MM.1S (cell line): ENCODE data around the gene C7.

ENCODE experiments used
- DNase-seq: peaks from one replicate; pipeline ENCODE4 v3.0.0-alpha.2; 2015
- H2AFZ ChIP-seq: fragments of 300-600 bp; sonication (generic); 2 replicates; pipeline ENCODE4 v1.6.0; 2016; ENCODE audit warnings: antibody characterized with exemption, low read length
- H3F3A ChIP-seq: fragments of 300-600 bp; sonication (generic); 2 replicates; pipeline ENCODE4 v1.6.1; 2016; ENCODE audit warnings: mild to moderate bottlenecking, antibody characterized with exemption, low read length, moderate library complexity, mixed read lengths; ENCODE audit not compliant: insufficient read depth
- H3K27ac ChIP-seq: fragments of 300-600 bp; sonication (generic); 2 replicates; pipeline ENCODE4 v1.5.1; 2016; ENCODE audit warnings: mild to moderate bottlenecking, low read length
- H3K27me3 ChIP-seq: fragments of 300-600 bp; sonication (generic); replicated peaks from 2 replicates; pipeline ENCODE4 v1.6.0; 2016; ENCODE audit warnings: low read length; ENCODE audit not compliant: insufficient read depth
- H3K36me3 ChIP-seq: fragments of 300-600 bp; sonication (generic); replicated peaks from 2 replicates; pipeline ENCODE4 v1.6.1; 2016; ENCODE audit warnings: mild to moderate bottlenecking, low read length, mixed read lengths; ENCODE audit not compliant: insufficient read depth
- H3K4me1 ChIP-seq: fragments of 300-600 bp; sonication (generic); 2 replicates; pipeline ENCODE4 v1.6.1; 2016; ENCODE audit warnings: low read length, mixed read lengths
- H3K4me2 ChIP-seq: fragments of 300-600 bp; sonication (generic); 2 replicates; pipeline ENCODE4 v1.6.0; 2016; ENCODE audit warnings: low read depth, low read length
- H3K4me3 ChIP-seq: fragments of 300-600 bp; sonication (generic); 2 replicates; pipeline ENCODE4 v1.5.1; 2016; ENCODE audit warnings: low read length, mixed read lengths
- H3K79me2 ChIP-seq: fragments of 300-600 bp; sonication (generic); 2 replicates; pipeline ENCODE4 v1.6.1; 2016; ENCODE audit warnings: mixed run types, low read length, mixed read lengths
- H3K9ac ChIP-seq: fragments of 300-600 bp; sonication (generic); 2 replicates; pipeline ENCODE4 v1.6.1; 2016; ENCODE audit warnings: low read length, mixed read lengths
- H3K9me2 ChIP-seq: fragments of 300-600 bp; sonication (generic); replicated peaks from 2 replicates; pipeline ENCODE4 v1.6.1; 2016; ENCODE audit warnings: mild to moderate bottlenecking, low read length, mixed read lengths; ENCODE audit not compliant: insufficient read depth
- H3K9me3 ChIP-seq: fragments of 300-600 bp; sonication (generic); replicated peaks from 2 replicates; pipeline ENCODE4 v1.6.1; 2016; ENCODE audit warnings: mild to moderate bottlenecking, low read length, mixed read lengths; ENCODE audit not compliant: insufficient read depth
- H4K20me1 ChIP-seq: fragments of 300-600 bp; sonication (generic); 2 replicates; pipeline ENCODE4 v1.6.1; 2016; ENCODE audit warnings: mild to moderate bottlenecking, low read length, moderate library complexity, mixed read lengths; ENCODE audit not compliant: insufficient read depth
- EZH2 ChIP-seq: fragments of 300-600 bp; sonication (generic); optimal IDR thresholded peaks from 2 replicates; pipeline ENCODE3; 2017; ENCODE audit warnings: low read depth, mild to moderate bottlenecking, antibody characterized with exemption, low read length, mixed read lengths
- EZH2phosphoT487 ChIP-seq: fragments of 300-600 bp; sonication (generic); IDR thresholded peaks from 2 replicates; pipeline ENCODE4 v1.6.1; 2018; ENCODE audit warnings: antibody characterized with exemption, low read length
- TF ChIP-seq, protein P1 (sequence below): fragments of 300-600 bp; sonication (generic); IDR thresholded peaks from 2 replicates; pipeline ENCODE4 v1.5.1; 2016; ENCODE audit warnings: antibody characterized with exemption, low read length, mixed read lengths

Gene C7

DNA sequence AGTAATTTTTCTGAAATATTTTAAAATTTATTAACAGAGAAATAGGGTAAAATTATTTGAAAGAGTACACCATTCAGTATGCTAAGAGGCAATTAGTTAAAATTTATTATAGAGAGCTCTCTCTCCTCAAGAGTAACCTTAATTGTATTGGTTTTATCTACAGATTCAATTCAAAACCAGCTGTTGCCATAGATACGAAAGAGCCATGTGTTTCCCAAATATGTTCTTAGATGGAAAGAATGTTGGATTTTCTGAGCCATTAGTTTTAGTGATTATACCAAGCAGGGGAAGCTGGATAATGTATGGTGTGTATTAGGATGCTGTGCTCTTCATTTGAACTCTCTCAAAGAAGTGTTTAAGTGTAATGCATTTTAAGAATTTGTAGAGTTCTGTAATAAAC, 27.8 kb downstream of the C7 start:
- Histone ChIP-seq H3K4me2 (no peak overlapping the region), H3K27ac (no peak overlapping the region), H3K9me3 (no peaks in the 10 kb centered on the region), H3K9ac (no peak overlapping the region), H3K27me3 (no peaks in the 10 kb centered on the region), H3K36me3 (no peaks in the 10 kb centered on the region), H3K9me2 (no peaks in the 10 kb centered on the region), H3F3A (no peaks in the 10 kb centered on the region), H4K20me1 (no peaks in the 10 kb centered on the region), H2AFZ (no peak overlapping the region), H3K4me3 (no peak overlapping the region), H3K4me1 (no peaks in the 10 kb centered on the region), H3K79me2 (no peaks in the 10 kb centered on the region)
- TF ChIP-seq EZH2phosphoT487 (no peak), EZH2 (no peak)
- TF ChIP-seq, protein P1, sequence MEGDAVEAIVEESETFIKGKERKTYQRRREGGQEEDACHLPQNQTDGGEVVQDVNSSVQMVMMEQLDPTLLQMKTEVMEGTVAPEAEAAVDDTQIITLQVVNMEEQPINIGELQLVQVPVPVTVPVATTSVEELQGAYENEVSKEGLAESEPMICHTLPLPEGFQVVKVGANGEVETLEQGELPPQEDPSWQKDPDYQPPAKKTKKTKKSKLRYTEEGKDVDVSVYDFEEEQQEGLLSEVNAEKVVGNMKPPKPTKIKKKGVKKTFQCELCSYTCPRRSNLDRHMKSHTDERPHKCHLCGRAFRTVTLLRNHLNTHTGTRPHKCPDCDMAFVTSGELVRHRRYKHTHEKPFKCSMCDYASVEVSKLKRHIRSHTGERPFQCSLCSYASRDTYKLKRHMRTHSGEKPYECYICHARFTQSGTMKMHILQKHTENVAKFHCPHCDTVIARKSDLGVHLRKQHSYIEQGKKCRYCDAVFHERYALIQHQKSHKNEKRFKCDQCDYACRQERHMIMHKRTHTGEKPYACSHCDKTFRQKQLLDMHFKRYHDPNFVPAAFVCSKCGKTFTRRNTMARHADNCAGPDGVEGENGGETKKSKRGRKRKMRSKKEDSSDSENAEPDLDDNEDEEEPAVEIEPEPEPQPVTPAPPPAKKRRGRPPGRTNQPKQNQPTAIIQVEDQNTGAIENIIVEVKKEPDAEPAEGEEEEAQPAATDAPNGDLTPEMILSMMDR = no peak
- no peak for DNase-seq

DNA sequence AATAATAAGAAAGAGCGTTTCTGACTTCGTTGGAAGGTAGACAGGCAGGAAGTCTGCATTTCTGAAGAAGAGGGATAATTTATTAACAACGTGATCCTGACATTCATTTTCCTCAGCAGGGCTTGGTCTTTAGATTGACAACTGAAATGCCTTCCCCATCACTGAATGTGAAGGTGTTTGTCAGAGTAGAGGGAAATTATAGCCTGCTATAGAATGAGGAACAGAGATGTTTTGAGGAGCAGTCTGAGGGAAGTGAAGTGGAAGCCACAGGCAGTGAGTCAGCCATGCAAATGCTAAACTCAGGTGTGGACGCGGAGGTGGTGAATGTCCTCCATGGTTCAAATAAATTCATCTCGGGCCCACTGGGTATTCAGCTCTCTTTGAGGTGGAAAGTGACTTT, 30.5 kb downstream of the C7 start:
- H3K27ac ChIP-seq = no peak overlapping the region
- H3K9me2 ChIP-seq = no peaks in the 10 kb centered on the region
- TF ChIP-seq EZH2phosphoT487 (no peak), EZH2 (no peak)
- TF ChIP-seq, protein P1 = no peak
- H2AFZ ChIP-seq = no peak overlapping the region
- H3K4me1 ChIP-seq = no peaks in the 10 kb centered on the region
- DNase-seq = no peak
- H3K79me2 ChIP-seq = no peaks in the 10 kb centered on the region
- H3K4me2 ChIP-seq = no peak overlapping the region
- no peaks in the 10 kb centered on the region for H3K36me3 ChIP-seq
- H3K4me3 ChIP-seq = no peak overlapping the region
- H4K20me1 ChIP-seq = no peaks in the 10 kb centered on the region
- H3K9ac ChIP-seq = no peak overlapping the region
- no peaks in the 10 kb centered on the region for H3F3A ChIP-seq
- H3K27me3 ChIP-seq = no peaks in the 10 kb centered on the region
- no peaks in the 10 kb centered on the region for H3K9me3 ChIP-seq

DNA sequence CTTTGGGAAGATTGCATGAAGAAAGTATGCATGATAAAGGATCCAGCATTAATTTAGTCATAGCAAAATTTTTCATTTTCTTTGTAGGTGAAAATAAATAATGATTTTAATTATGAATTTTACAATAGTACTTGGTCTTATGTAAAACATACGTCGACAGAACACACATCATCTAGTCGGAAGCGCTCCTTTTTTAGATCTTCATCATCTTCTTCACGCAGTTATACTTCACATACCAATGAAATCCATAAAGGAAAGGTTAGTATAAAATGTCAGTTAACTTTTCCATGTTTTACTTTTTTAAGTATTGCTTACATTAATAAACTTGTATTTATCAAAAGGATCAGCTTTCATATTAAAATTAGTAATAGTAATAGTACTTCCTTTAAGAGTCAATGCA, 35.8 kb downstream of the C7 start:
- H3K27ac ChIP-seq = no peak overlapping the region
- H3K36me3 ChIP-seq = no peaks in the 10 kb centered on the region
- TF ChIP-seq, protein P1 = no peak
- no peak for TF ChIP-seq EZH2
- TF ChIP-seq EZH2phosphoT487 = no peak
- no peaks in the 10 kb centered on the region for H3K79me2 ChIP-seq
- no peaks in the 10 kb centered on the region for H3F3A ChIP-seq
- H3K4me2 ChIP-seq = no peak overlapping the region
- H3K9me3 ChIP-seq = no peaks in the 10 kb centered on the region
- H4K20me1 ChIP-seq = no peaks in the 10 kb centered on the region
- no peak for DNase-seq
- no peak overlapping the region for H3K9ac ChIP-seq
- no peak overlapping the region for H2AFZ ChIP-seq
- H3K27me3 ChIP-seq = no peaks in the 10 kb centered on the region
- no peaks in the 10 kb centered on the region for H3K4me1 ChIP-seq
- H3K9me2 ChIP-seq = no peaks in the 10 kb centered on the region
- no peak overlapping the region for H3K4me3 ChIP-seq
